ENCODE data around the gene MARS1.
"Not testable (repeated sequence)": the region's sequence is repeated elsewhere in the genome, so short reads cannot be mapped to it uniquely, and the experiment has no call there.

Gene MARS1

DNA sequence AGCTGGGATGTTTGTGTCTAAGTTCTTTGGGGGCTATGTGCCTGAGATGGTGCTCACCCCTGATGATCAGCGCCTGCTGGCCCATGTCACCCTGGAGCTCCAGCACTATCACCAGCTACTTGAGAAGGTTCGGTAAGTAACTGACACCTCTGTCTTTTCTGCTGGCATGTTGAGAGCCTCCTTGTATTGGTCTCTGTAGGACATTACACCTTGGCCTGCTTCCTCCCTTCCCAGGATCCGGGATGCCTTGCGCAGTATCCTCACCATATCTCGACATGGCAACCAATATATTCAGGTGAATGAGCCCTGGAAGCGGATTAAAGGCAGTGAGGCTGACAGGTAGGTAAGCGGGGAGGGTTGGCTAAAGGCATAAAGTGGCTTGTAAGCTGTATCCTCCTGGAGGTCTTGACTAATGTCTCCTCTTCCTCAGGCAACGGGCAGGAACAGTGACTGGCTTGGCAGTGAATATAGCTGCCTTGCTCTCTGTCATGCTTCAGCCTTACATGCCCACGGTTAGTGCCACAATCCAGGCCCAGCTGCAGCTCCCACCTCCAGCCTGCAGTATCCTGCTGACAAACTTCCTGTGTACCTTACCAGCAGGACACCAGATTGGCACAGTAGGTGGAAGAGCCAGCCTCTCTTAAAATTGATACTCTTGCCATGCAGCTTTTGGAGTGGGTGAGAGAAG is 27.0 kb downstream of the MARS1 start:
- H3K27ac ChIP-seq = no peak overlapping the region
- no peaks in the 10 kb centered on the region for H3K9me3 ChIP-seq
- H3K4me2 ChIP-seq = no peak overlapping the region
- TF ChIP-seq Cebpa-rat (IDR thresholded peaks at IDR 0.05) = no peak
- H3K36me3 ChIP-seq = peaks cover 94% of the 10 kb centered on the region
- H3K4me3 ChIP-seq = no peak overlapping the region
- peaks cover 94% of the 10 kb centered on the region for H4K20me1 ChIP-seq
- H3K4me1 ChIP-seq = peaks cover 24% of the 10 kb centered on the region
- no peak overlapping the region for H3K9ac ChIP-seq
- no peaks in the 10 kb centered on the region for H3K27me3 ChIP-seq

DNA sequence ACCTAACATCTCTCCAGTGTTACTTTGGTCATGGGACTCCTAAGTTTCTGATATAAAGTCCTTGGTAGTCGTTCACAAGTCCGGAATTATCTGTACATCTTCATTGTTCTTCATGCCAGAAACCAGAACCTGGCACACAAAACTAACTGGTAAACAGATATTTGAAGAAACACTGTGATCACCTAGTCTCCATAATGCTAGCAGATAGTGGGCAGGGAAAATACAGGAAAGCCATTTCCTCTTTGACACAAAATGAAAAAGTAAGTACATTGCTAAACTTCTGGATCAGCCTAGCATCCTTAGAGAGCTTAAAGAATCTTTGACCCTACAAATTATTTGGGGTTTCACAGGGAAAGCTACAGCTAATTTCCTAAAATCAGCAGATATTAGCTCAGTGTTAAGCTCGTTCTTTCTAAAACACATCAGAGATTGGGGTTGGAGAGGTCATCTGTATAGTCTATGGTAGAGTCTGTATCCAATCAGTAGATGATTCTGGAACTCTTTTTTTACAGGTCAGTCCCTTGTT is 27.6 kb downstream of the MARS1 start:
- Histone ChIP-seq H3K4me1 (peaks cover 21% of the 10 kb centered on the region), H3K27ac (no peak overlapping the region), H3K4me2 (no peak overlapping the region), H3K9me3 (no peaks in the 10 kb centered on the region), H4K20me1 (peaks cover 90% of the 10 kb centered on the region), H3K9ac (no peak overlapping the region), H3K27me3 (no peaks in the 10 kb centered on the region), H3K36me3 (peaks cover 88% of the 10 kb centered on the region), H3K4me3 (no peak overlapping the region)
- TF ChIP-seq Cebpa-rat (IDR thresholded peaks at IDR 0.05) = no peak

GRCh38 chr12:57515934-57516541 is 28.2 kb downstream of the MARS1 start:
- Histone ChIP-seq H3K27me3 (no peaks in the 10 kb centered on the region), H3K4me1 (peaks cover 24% of the 10 kb centered on the region), H3K9ac (no peak overlapping the region), H3K4me2 (no peak overlapping the region), H3K4me3 (no peak overlapping the region), H4K20me1 (peaks cover 84% of the 10 kb centered on the region), H3K36me3 (peaks cover 83% of the 10 kb centered on the region), H3K27ac (0 out of 2 replicates have a peak overlapping the region, but pooled peaks have one; percentile 8), H3K9me3 (no peaks in the 10 kb centered on the region)
- no peak for TF ChIP-seq Cebpa-rat (IDR thresholded peaks at IDR 0.05)

DNA sequence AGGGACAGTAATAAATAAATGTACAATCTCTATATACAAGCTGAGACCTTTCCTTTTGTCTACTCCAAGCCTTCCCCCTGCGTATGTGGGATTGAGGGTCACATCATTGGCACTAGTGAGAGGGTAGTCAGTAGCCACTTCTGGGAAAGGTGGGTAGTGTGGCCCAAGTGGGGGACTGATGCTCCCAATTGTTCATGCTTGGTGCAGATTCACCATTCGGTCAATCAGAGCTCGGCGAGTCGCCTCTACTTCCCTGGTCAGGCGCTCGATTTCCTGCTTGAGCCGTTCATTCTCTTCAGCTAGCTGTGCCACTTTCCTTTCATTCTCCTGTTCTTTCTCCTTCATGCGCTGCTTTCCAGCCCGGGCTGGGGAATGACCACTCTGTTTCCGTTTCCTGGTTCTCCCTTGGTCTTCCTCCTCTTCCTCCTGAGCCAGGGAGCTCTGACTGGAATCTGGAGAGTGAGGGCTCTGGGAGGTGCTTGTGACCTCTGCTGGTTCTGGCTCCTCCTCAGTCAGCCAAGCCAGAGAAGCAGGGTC is 28.8 kb downstream of the MARS1 start:
- Histone ChIP-seq H3K9ac (peak overlapping the region; percentile 27; the same call in 1 of the 2 replicates), H4K20me1 (peaks cover 78% of the 10 kb centered on the region), H3K4me2 (no peak overlapping the region), H3K36me3 (peaks cover 76% of the 10 kb centered on the region), H3K27ac (0 out of 2 replicates have a peak overlapping the region, but pooled peaks have one; percentile 8), H3K27me3 (no peaks in the 10 kb centered on the region), H3K4me3 (no peak overlapping the region), H3K4me1 (peaks cover 30% of the 10 kb centered on the region), H3K9me3 (no peaks in the 10 kb centered on the region)
- TF ChIP-seq Cebpa-rat (IDR thresholded peaks at IDR 0.05) = no peak

DNA sequence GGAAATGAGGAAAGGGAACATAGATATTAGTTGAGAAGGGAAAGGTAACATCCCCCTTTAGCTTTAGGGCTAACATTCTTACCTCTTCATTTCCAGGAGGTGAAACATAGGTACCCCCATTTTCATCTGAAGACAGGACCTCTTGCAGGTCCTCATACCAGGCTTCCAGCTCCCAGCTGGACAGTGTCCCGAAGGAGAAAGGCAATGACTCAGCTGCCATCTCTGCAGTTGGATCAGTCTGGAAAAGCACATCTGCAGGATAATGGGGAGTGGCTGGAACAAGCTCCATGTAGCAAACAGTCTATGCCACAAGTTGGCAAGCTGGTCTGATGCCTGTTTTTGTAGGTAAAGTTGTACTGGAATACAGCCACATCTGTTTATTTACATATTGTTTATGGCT is 29.3 kb downstream of the MARS1 start:
- TF ChIP-seq Cebpa-rat (IDR thresholded peaks at IDR 0.05) = no peak
- Histone ChIP-seq H3K4me1 (peaks cover 35% of the 10 kb centered on the region), H3K36me3 (peaks cover 71% of the 10 kb centered on the region), H3K9ac (peak overlapping the region; percentile 27; the same call in 1 of the 2 replicates), H3K27ac (0 out of 2 replicates have a peak overlapping the region, but pooled peaks have one; percentile 8), H3K4me2 (no peak overlapping the region), H3K9me3 (no peaks in the 10 kb centered on the region), H3K27me3 (no peaks in the 10 kb centered on the region), H4K20me1 (peaks cover 73% of the 10 kb centered on the region), H3K4me3 (no peak overlapping the region)

DNA sequence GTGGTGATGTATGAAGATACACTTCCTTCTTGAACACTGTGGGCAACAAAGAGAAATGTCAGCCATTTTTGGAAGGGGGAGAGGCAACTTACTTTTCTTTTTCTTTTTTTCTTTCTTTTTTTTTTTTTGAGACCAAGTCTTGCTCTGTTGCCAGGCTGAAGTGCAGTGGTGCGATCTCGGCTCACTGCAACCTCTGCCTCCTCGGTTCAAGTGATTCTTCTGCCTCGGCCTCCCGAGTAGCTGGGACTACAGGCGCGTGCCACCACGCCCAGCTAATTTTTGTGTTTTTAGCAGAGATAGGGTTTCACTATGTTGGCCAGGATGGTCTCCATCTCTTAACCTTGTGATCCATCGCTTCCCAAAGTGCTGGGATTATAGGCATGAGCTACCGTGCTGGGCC is 29.9 kb downstream of the MARS1 start:
- H3K9ac ChIP-seq = 0 out of 2 replicates have a peak overlapping the region, but pooled peaks have one; percentile 97

DNA sequence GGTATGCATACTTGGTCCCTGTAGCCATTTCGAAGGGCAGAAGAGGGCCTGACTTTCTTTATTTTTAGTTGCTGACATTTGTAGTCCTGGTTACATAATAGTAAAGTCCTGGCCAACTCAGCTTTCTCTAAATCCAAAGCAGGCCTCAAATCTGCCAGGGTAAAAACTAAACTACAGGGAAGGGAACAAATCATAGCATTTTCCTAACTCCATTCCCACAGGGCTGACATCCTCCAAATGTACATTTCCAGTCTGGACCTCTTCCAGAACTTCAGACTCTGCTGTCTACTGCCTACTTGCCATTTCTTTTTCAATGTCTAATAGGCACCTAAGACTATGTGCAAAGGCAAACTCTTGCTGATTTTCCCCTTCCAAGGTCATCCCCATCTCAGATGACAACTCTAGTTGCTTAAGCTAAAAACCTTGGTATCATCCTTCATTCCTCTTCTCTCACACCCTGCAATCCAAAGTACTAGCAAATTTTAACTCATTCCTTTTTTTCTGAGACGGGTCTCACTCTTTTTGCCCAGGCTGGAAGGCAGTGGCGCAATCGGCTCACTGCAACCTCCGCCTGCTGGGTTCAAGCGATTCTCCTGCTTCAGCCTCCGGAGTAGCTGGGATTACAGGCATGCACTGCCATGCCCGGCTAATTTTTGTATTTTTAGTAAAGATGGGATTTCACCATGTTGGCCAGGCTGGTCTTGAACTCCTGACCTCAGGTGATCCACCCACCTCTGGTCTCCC is 30.5 kb downstream of the MARS1 start:
- Histone ChIP-seq H3K9ac (peak overlapping the region; percentile 97), H3K36me3 (peaks cover 60% of the 10 kb centered on the region)

More for the DNA sequence above, 29.9 kb downstream of the MARS1 start:
- H3K4me3 ChIP-seq, H3K27me3 ChIP-seq, H3K27ac ChIP-seq, H3K9me3 ChIP-seq: not testable (repeated sequence)
- Histone ChIP-seq H4K20me1 (peaks cover 70% of the 10 kb centered on the region), H3K4me1 (peaks cover 37% of the 10 kb centered on the region), H3K36me3 (peaks cover 66% of the 10 kb centered on the region), H3K4me2 (peak overlapping the region; percentile 86)

GRCh38 chr12:57518920-57519795 is 31.3 kb downstream of the MARS1 start:
- peak overlapping the region; percentile 86 for H3K4me2 ChIP-seq
- no peak; the same call in 1 of the 2 replicates for TF ChIP-seq Cebpa-rat (IDR thresholded peaks at IDR 0.05)
- peak overlapping the region; percentile 97 for H3K9ac ChIP-seq
- H3K27ac ChIP-seq = peak overlapping the region; percentile 93
- H3K27me3 ChIP-seq = no peaks in the 10 kb centered on the region
- H3K4me3 ChIP-seq = peak overlapping the region; percentile 84
- H3K4me1 ChIP-seq = peaks cover 46% of the 10 kb centered on the region
- peaks cover 69% of the 10 kb centered on the region for H4K20me1 ChIP-seq
- H3K36me3 ChIP-seq = peaks cover 54% of the 10 kb centered on the region
- H3K9me3 ChIP-seq = no peaks in the 10 kb centered on the region

More for the DNA sequence above, 30.5 kb downstream of the MARS1 start:
- H3K4me1 ChIP-seq = peaks cover 38% of the 10 kb centered on the region
- TF ChIP-seq Cebpa-rat (IDR thresholded peaks at IDR 0.05) = peak; percentile 10; the same call in 1 of the 2 replicates
- H3K27ac ChIP-seq = no peak overlapping the region
- peak overlapping the region; percentile 86 for H3K4me2 ChIP-seq
- peak overlapping the region; percentile 84 for H3K4me3 ChIP-seq
- H3K27me3 ChIP-seq = no peaks in the 10 kb centered on the region
- no peaks in the 10 kb centered on the region for H3K9me3 ChIP-seq
- H4K20me1 ChIP-seq = peaks cover 66% of the 10 kb centered on the region

DNA sequence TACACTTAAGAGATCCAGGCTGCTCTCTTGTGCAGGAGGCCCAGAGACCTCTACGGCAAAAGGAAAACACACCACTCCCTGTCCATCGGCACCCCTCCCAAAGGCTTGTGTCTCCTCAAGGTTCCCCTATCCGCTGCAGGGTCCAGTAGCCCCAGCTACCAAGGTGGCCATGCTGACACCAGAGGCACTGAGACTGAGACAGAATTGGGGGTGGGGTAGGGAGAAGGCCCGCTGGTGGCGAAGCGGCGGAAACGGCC is 31.9 kb downstream of the MARS1 start:
- Histone ChIP-seq H3K9ac (peak overlapping the region; percentile 97), H4K20me1 (peaks cover 69% of the 10 kb centered on the region), H3K27ac (peak overlapping the region; percentile 93), H3K4me3 (peak overlapping the region; percentile 84), H3K36me3 (peaks cover 54% of the 10 kb centered on the region), H3K9me3 (no peaks in the 10 kb centered on the region), H3K4me2 (peak overlapping the region; percentile 86), H3K27me3 (no peaks in the 10 kb centered on the region), H3K4me1 (peaks cover 52% of the 10 kb centered on the region)
- no peak for TF ChIP-seq Cebpa-rat (IDR thresholded peaks at IDR 0.05)

All from BLaER1 (cell line).